Endothelial cell of umbilical vein (primary cell): ENCODE measurements around the gene C21orf58. TPM values are rescaled to one million over a fixed set of nuclear protein-coding genes. Genes with fewer than 3 reads are reported as not detected.

Experiments
- BruUV-seq: library from RNA; stranded (reverse); fragments of 400-500 nt; replicated peaks from 2 replicates; lab custom pipeline; 2021; lab: Mats Ljungman, UMichigan
- CTCF ChIA-PET: fragments of 300-600, 350-600 bp; sonication (Branson Sonifier 250); formaldehyde crosslinking; loops from one replicate; lab custom pipeline; 2021; ENCODE audit warnings: antibody characterized with exemption, inconsistent platforms; lab: Charles Lee
- POLR2A ChIA-PET: fragments of 300-600, 350-600 bp; sonication (Branson Sonifier 250); formaldehyde crosslinking; loops from one replicate; lab custom pipeline; 2021; ENCODE audit warnings: antibody characterized with exemption, inconsistent platforms; lab: Charles Lee
- DNase-seq: peaks from one replicate; pipeline ENCODE4 v3.0.0-alpha.2; 2011; ENCODE audit warnings: low read depth, low spot score
- FAIRE-seq: peaks from 2 replicates; lab custom pipeline; 2011; peaks lifted over from hg19 to GRCh38; lab: Jason Lieb, UNC
- H2AFZ ChIP-seq: 2 replicates; pipeline ENCODE4 v1.6.0; 2012; ENCODE audit warnings: low read depth, low read length, control low read depth, inconsistent platforms
- H3K27ac ChIP-seq: 2 replicates; pipeline ENCODE4 v1.5.1; 2011; ENCODE audit warnings: low read depth, mild to moderate bottlenecking, control low read depth, low read length, moderate library complexity; ENCODE audit not compliant: insufficient read depth
- H3K27me3 ChIP-seq, 2 experiments: 2 replicates each; pipeline versions ENCODE4 v1.6.0 to v1.6.1; 2011; ENCODE audit warnings: low read length in 2 of 2, mixed read lengths in 1 of 2; ENCODE audit not compliant: control insufficient read depth in 2 of 2, insufficient read depth in 2 of 2
- H3K36me3 ChIP-seq, 2 experiments: 2 replicates in 1 of 2; 3 replicates in 1 of 2; pipeline ENCODE4 v1.5.1; 2011; ENCODE audit warnings: low read length in 2 of 2, mild to moderate bottlenecking in 1 of 2, moderate library complexity in 1 of 2; ENCODE audit not compliant: control insufficient read depth in 2 of 2, insufficient read depth in 2 of 2; ENCODE audit errors: extremely low read depth in 1 of 2
- H3K4me1 ChIP-seq: 3 replicates; pipeline ENCODE4 v1.5.1; 2011; ENCODE audit warnings: mild to moderate bottlenecking, low read length; ENCODE audit not compliant: control insufficient read depth, insufficient read depth; ENCODE audit errors: extremely low read depth
- H3K4me2 ChIP-seq: 2 replicates; pipeline ENCODE4 v1.6.1; 2011; ENCODE audit warnings: low read length, control low read depth, mixed read lengths; ENCODE audit not compliant: insufficient read depth
- H3K4me3 ChIP-seq, 3 experiments: fragments of 200-600 bp in 1 of 3; sonication (generic), shearing (Covaris generic) in 1 of 3; replicated peaks in 1 of 3; 2 replicates each; pipeline ENCODE4 v1.5.1; 2011 to 2016; ENCODE audit warnings: control low read depth in 3 of 3, low read length in 3 of 3, mild to moderate bottlenecking in 2 of 3, inconsistent platforms in 1 of 3, low read depth in 1 of 3, moderate library complexity in 1 of 3; ENCODE audit not compliant: insufficient read depth in 1 of 3
- H3K79me2 ChIP-seq: 2 replicates; pipeline ENCODE4 v1.6.0; 2012; ENCODE audit warnings: low read length, inconsistent platforms; ENCODE audit not compliant: control insufficient read depth, insufficient read depth
- H3K9ac ChIP-seq: replicated peaks from 2 replicates; pipeline ENCODE3; 2011; ENCODE audit warnings: low read length, control low read depth; ENCODE audit not compliant: insufficient read depth; ENCODE audit errors: extremely low read depth
- H3K9me1 ChIP-seq: replicated peaks from 3 replicates; pipeline ENCODE4 v1.6.0; 2011; ENCODE audit warnings: mild to moderate bottlenecking, low read length; ENCODE audit not compliant: control insufficient read depth, insufficient read depth; ENCODE audit errors: extremely low read depth
- H3K9me3 ChIP-seq: replicated peaks from 2 replicates; pipeline ENCODE4 v1.5.1; 2012; ENCODE audit warnings: low read length, inconsistent platforms; ENCODE audit not compliant: control insufficient read depth, insufficient read depth
- H4K20me1 ChIP-seq: replicated peaks from 2 replicates; pipeline ENCODE3; 2011; ENCODE audit warnings: mild to moderate bottlenecking, low read length; ENCODE audit not compliant: control insufficient read depth, insufficient read depth; ENCODE audit errors: extremely low read depth
- EZH2 ChIP-seq: IDR thresholded peaks from 2 replicates; pipeline ENCODE4 v1.6.1; 2012; ENCODE audit warnings: borderline replicate concordance, low read depth, mild to moderate bottlenecking, moderate library complexity, low read length, inconsistent platforms; ENCODE audit not compliant: severe bottlenecking
- FOS ChIP-seq: IDR thresholded peaks from 2 replicates; pipeline ENCODE4 v1.6.1; 2011; ENCODE audit warnings: mild to moderate bottlenecking, low read length, moderate library complexity, borderline replicate concordance; ENCODE audit not compliant: insufficient read depth
- GATA2 ChIP-seq: IDR thresholded peaks from 2 replicates; pipeline ENCODE4 v1.7.0; 2011; ENCODE audit warnings: low read depth, mild to moderate bottlenecking, moderate library complexity, mixed read lengths, low read length; ENCODE audit not compliant: insufficient read length, insufficient read depth
- JUN ChIP-seq: IDR thresholded peaks from 2 replicates; pipeline ENCODE4 v1.6.1; 2011; ENCODE audit warnings: borderline replicate concordance, low read depth; ENCODE audit not compliant: insufficient read length, insufficient read depth
- MYC ChIP-seq: IDR thresholded peaks from one replicate; pipeline ENCODE4 v1.6.1; 2011; ENCODE audit warnings: mild to moderate bottlenecking, low read depth, low read length
- POLR2A ChIP-seq: IDR thresholded peaks from 2 replicates; pipeline ENCODE4 v1.6.1; 2012; ENCODE audit warnings: low read depth, mild to moderate bottlenecking, control low read depth, low read length
- POLR2AphosphoS5 ChIP-seq: IDR thresholded peaks from 2 replicates; pipeline ENCODE4 v1.6.1; 2012; ENCODE audit warnings: low read depth, mild to moderate bottlenecking, control low read depth, low read length, moderate library complexity; ENCODE audit not compliant: insufficient read depth
- dilution Hi-C: fragments of 300-500 bp; cut with MboI; formaldehyde crosslinking; loops from one replicate; pipeline ENCODE4 v1.15.0; 2019; ENCODE audit warnings: low sequenced_read_pairs; ENCODE audit not compliant: extremely low pct_ligation_motif_present
- intact Hi-C: fragments of 100-400 bp; cut with micrococcal nuclease; formaldehyde crosslinking; loops from one replicate; pipeline ENCODE4 v1.10.0; 2022
- polyA plus RNA-seq, 4 experiments: library from polyadenylated mRNA; depleted of rRNA in 3 of 4; stranded (reverse) in 3 of 4; unstranded in 1 of 4; fragments of >200 nt; gene quantifications; 2 replicates each; pipeline versions ENCODE4 v1.2.1 to v1.2.3, GENCODE V29; 2011 to 2012; ENCODE audit warnings: missing spikeins in 1 of 4
- total RNA-seq: library from RNA; stranded (reverse); gene quantifications from 2 replicates; pipeline ENCODE4 v1.2.3, GENCODE V29; 2021
- TF ChIP-seq, protein P1 (sequence below), 2 donors: IDR thresholded peaks; 1 replicate in 1 of 2; 2 replicates in 1 of 2; pipeline ENCODE4 v1.5.1; 2011; ENCODE audit warnings: low read length in 2 of 2, mild to moderate bottlenecking in 2 of 2, moderate library complexity in 2 of 2, control low read depth in 1 of 2, inconsistent platforms in 1 of 2, low read depth in 1 of 2; ENCODE audit not compliant: insufficient read depth in 1 of 2; ENCODE audit errors: extremely low read depth in 1 of 2
- TF ChIP-seq, protein P2 (sequence below): IDR thresholded peaks from 2 replicates; pipeline ENCODE4 v1.6.1; 2011; ENCODE audit not compliant: insufficient read depth, insufficient read length

C21orf58 gene
- total and polyA plus RNA-seq, 2 donors (not counting 3 experiments of a cell fraction or from before 2014, with no cell fraction given) = 6.0 to 24.3 TPM

DNA sequence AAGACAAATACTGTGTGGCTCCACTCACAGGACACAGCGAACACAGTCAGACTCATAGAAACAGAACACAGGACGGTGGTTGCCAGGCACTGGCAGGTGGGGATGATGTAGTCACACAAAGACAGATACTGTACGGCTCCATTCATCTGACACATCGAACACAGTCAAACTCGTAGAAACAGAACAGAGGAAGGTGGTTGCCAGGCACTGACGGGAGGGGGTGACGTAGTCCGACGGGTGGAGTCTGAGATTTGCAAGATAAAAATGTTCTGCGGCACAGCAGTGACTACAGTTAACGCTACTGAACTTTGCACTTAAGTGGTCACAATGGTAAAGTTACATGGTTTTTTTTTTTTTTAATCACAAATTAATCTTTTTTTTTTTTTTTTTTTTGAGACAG lies 18.7 kb downstream of the C21orf58 start:
- DNase-seq (no peak), FAIRE-seq (no peak)
- Histone ChIP-seq H2AFZ (no peak overlapping the region), H3K79me2 (no peaks in the 10 kb centered on the region), H4K20me1 (no peaks in the 10 kb centered on the region), H3K27ac (no peak overlapping the region), H3K36me3 (peaks cover 3 to 4% of the 10 kb centered on the region in 2 experiments), H3K9me1 (no peaks in the 10 kb centered on the region), H3K9me3 (no peaks in the 10 kb centered on the region), H3K9ac (no peak overlapping the region), H3K4me3 (no peak overlapping the region), H3K4me2 (no peak overlapping the region), H3K4me1 (no peaks in the 10 kb centered on the region), H3K27me3 (no peaks in the 10 kb centered on the region)
- intact Hi-C loops (no loop called here), dilution Hi-C loops (no loop called here)
- ChIA-PET CTCF (no interaction called here), POLR2A (no interaction called here)
- no peak for TF ChIP-seq MYC
- TF ChIP-seq FOS = no peak
- TF ChIP-seq POLR2AphosphoS5 = no peak
- TF ChIP-seq JUN = no peak
- no peak for TF ChIP-seq POLR2A
- TF ChIP-seq EZH2 = no peak
- TF ChIP-seq, protein P1, sequence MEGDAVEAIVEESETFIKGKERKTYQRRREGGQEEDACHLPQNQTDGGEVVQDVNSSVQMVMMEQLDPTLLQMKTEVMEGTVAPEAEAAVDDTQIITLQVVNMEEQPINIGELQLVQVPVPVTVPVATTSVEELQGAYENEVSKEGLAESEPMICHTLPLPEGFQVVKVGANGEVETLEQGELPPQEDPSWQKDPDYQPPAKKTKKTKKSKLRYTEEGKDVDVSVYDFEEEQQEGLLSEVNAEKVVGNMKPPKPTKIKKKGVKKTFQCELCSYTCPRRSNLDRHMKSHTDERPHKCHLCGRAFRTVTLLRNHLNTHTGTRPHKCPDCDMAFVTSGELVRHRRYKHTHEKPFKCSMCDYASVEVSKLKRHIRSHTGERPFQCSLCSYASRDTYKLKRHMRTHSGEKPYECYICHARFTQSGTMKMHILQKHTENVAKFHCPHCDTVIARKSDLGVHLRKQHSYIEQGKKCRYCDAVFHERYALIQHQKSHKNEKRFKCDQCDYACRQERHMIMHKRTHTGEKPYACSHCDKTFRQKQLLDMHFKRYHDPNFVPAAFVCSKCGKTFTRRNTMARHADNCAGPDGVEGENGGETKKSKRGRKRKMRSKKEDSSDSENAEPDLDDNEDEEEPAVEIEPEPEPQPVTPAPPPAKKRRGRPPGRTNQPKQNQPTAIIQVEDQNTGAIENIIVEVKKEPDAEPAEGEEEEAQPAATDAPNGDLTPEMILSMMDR (IDR thresholded peaks at IDR 0.05; ENCODE audit: extremely low read depth in 1 of 2, insufficient read depth in 1 of 2, low read depth in 1 of 2, low read length in 2 of 2) = no peak
- TF ChIP-seq GATA2 = no peak
- TF ChIP-seq, protein P2, sequence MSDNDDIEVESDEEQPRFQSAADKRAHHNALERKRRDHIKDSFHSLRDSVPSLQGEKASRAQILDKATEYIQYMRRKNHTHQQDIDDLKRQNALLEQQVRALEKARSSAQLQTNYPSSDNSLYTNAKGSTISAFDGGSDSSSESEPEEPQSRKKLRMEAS = no peak
- BruUV-seq = no TSS peak
